HK-2 (cell line): ENCODE results near the gene ROBO1.
A peak's percentile ranks its signal among the peaks of the same experiment; 100 is the strongest.
"Not testable (repeated sequence)": the region's sequence is repeated elsewhere in the genome, so short reads cannot be mapped to it uniquely, and the experiment has no call there.

ENCODE experiments used
- DNase-seq: peaks from one replicate; pipeline ENCODE4 v3.0.0-alpha.2; 2018; ENCODE audit not compliant: unreplicated experiment

ROBO1 gene

DNA sequence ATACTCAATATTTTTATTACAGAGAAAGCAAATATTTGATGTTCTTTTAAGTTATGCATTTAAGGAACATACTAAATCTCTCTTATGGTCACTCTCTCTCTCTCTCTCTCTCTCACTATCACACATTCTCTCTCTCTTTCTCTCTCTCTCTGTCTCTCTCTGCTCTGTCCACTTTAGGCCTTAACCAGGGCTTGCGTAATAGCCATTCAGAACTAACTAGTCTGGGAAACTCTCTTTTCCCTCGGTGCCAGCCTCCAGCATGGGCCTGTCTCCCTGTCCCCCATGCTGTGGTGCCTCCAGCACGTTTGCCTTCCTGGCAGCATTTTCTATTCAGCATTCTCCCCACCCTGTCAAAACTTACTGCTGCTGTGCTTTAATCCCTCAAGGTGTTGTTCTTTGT lies 389.7 kb downstream of the ROBO1 start:
- DNase-seq, result no peak

DNA sequence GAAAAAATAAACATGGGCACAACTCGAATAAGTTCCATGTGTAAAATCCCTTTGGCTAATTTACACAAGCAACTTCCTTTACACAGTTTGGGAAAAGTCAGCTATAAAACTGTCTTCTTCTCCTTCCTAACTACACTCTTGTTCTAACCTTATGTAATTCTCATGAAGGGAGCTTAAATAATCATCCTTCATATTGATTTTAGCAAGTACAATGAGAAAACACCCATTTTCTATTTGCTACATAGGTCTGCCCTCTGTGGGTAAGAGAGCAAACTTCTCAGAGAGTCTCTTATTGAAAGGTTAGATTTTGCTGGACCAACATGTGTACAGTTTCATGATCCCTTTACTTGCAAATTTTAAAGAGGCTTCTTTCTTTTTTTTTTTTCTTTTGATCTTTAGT lies 398.5 kb downstream of the ROBO1 start:
- no peak for DNase-seq

DNA sequence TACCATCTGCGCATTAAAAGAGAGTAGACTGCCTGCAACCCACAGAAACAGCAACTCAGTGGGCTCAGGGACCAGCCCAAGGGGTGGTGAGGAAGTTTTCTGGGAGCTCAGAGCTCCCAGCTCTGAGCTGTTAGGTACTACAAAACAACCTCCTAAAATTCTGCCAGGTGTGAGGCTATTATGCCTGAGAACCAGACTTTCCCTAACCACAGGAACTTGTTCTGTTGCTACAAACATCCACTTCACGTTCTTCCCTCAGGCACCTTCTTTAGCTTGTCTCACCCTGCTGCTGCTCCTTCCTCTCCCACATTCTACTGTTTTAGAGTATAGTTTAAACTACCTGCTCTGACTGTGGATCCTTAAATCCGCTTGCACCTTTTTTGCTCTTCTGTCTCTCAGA lies 399.4 kb downstream of the ROBO1 start:
- peak; percentile 0 for DNase-seq

DNA sequence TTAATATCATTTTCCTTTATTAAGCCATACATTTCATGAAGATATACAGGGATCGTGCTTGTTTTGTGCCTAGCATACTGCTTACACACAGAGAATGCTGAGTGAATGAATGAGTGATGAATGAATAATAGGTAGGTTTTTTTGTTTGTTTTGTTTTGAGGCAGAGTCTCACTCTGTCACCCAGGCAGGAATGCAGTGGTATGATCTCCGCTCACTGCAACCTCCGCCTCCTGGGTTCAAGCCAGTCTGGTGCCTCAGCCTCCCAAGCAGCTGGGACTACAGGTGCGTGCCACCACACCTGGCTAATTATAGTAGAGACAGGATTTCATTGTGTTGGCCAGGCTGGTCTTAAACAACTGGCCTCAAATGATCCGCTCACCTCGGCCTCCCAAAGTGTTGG lies 400.0 kb downstream of the ROBO1 start:
- peak; percentile 1 for DNase-seq

DNA sequence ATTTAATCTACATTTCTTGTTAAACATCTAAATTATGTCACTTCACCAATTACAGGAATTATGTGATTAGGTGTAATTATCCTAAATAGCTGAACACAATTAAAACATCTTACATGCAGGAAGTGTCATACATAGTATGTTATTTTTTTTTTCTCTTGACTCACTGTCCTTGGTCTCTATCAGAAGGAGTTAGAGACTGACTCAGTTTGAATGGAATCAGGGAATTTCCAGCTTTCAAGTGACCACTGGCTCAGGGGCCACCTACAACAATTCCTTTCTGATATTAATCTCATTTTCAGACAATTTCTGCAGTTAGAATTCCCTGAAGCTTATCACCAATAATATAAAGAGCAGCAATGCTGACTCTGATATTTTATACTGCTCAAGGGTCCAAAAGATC lies 400.7 kb downstream of the ROBO1 start:
- DNase-seq, result peak; percentile 1

DNA sequence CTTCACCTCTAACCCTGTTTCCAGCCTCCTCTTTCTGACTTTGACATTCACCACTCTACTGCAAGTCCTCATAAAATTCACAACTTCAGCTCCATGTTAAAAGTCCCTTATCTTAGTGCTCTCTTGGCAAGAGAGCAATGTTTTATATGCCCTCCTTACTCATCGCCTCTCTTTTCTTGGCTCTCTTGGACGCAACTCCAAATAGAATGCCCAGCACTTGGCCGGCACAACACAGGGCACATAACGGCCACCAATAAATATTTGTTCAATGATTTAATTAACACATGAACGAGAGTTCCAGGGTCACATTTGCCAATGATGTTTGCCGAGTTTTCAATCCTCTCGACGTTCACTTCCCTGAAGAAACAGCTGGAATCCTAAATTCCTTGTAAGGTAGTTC lies 401.4 kb downstream of the ROBO1 start:
- DNase-seq, result no peak

DNA sequence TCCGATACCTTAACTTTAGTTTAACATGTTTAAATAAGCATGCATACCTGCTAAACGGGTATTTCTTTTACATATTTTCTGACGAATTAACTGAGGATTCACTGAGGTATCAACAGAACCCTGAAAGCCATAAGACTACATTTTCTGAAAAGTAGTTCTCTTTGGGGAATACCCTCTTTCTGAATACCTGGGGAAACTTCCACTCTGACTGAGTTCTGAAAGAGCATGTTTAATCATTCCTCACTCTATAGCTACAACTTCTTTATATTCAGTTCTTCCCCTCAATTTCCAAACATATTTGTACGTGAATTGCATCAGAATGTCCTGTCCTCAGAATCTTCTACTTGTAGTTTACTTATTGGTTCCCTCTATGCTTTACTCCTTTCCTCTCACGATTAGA lies 403.0 kb downstream of the ROBO1 start:
- DNase-seq, result no peak

DNA sequence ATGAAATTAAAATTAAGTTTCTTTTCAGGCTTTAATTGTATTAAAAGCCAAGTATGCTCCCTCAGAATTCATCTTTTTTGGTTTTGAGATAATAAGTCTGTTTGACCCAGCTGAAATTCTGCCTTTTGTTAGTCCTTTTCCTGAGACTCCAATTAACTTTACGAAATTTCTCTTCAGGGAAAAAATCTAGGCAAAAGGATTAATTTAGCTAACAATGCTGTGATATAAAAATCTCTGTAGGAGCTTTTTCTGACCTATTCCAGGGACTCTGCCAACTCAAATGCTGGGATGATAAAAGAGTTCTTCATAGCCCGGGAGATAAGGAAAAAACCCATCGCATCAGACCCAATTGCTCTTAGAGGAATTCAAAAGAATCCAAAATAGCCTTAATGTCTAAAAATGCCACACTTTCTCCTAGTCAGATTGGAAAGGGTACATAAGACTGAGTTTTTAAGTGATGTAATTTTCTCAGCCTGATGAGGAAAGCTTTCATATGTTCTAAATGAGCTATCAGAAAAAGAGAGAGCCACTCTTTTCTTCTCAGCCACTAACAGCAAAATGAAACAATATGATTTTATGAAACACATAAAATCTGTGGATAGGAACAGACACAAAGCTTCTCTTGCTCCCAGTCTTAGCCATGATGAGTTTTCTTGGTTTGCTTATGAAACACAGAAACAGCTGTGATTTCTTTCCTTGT lies 405.1 kb downstream of the ROBO1 start:
- no peak for DNase-seq

DNA sequence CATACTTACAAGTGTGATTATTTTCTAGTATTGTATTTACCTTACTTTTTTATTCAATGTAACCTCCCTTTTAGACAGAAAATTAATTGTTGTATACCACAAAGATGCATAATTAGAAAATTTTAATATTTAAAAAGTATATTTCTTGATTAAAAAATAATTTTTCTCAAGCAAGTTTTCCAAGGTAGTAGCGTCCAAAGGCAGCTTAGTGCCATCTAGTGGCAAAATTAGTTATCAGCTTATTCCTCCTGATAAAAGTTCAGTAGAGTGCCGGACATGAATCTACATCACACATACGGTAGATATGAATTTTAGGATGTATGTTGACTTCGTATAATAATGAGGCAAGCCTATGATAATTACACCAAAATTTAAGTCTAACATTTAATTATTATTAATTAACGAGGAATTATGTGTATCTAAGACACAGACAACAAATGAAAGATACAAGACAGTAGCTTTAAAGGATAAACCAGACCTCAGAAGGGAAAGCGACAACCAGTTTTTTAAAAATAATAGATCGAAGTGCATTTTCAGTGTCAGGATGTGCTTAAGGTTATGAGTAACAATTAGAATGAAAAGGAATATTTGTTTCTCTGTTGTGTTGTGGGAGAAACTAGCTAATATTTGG lies 405.9 kb downstream of the ROBO1 start:
- DNase-seq, result no peak

DNA sequence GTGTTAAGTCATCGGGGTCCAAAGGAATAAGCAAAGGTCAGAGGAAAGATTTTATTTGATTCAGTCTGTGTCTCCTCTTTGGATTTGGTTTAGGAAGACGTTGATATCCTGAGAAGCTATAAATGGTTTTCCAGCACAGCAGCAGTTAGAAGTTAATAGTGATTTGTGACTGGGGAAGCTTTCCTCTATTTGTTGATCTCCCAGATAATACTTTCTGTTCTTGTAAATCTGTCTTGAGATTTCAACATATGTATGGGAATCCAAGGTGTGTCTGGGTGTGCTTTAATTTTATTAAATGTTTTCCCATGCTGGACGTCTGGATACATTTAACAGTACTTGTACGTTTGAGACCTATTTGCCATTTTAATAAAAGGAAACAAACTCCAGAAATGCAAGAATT lies 409.5 kb downstream of the ROBO1 start:
- DNase-seq, result no peak

DNA sequence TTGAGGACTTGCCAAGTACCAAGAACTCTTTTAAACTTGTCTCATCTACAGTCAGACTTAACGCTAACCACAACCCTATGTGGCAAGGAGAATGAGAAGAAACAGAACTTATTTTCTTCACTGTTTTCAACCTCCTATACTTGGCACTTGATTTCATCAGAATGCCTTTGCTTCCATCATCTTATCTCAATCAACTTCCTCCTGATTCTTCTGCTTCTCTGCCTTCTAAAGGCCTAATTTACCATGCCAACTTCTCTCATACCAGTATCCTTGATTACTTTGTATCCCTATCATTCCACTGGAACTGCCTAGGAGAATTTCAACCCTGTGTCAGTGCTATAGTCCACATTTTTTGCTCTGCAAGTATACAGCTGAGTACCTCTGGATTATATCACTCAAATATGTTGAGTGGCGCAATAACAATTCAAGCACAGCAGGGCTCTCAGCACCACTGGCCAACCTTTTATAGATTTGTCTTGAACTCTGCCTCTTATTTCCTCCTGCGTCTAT lies 413.6 kb downstream of the ROBO1 start:
- no peak for DNase-seq

DNA sequence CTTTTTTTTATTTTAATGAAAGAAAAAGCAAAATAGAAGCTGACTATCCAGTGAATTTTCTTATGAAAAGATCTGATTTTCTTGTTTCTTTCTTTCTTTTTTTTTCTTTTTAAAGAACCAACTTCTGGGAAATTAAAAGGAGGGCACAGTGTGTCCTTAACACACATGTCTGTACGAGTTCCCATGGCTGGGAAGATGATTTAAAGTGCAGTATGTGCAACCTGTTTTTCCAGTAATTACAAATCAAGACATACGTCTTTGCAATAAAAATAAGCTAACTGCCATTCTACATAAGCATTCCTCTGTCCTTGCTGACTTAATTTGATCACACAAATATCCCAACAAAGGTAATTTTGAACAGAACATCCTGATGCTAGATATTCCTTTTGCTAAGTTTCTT lies 416.1 kb downstream of the ROBO1 start:
- no peak for DNase-seq

DNA sequence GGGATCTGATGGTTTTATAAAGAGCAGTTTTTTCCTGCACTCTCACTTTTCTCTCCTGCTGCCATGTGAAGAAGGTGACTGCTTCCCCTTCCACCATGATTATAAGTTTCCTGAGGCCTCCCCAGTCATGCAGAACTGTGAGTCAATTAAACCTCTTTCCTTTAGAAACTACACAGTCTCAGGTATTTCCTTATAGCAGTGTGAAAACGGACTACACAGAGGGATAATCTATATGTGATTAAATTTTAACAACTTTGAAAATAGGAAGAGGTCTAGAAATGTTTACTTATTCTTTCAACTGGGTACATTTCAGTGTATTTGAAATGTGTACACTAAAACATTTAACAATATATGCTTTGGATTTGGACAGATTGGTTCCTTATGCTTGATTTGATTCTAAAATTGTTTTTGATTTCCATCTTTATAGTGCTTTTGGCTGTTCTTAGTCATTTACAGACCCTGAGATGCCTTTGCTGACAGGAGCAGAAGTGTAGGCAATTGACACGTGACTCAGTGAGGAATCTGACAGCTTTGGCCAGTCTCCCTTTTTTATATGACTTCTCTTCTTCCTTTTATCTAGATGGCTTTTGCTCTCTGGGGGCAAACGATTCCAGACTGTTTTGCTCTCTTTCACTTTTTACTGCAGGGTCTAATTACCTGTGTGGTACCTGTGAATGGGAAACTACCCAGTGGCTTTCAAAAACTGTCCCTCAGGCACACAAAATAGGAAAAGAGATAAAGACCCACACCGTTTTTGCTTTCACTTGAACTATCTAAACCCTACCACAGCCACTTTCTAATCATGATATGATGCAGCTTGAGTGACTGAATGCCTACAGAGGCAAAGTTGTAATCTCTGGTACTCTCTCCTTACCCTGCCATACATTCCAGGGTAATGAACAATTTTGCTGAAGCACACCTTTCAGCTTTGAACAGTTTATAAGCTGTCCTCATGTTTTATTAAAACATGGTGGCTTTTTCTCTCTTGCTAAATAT lies 422.6 kb downstream of the ROBO1 start:
- no peak for DNase-seq

DNA sequence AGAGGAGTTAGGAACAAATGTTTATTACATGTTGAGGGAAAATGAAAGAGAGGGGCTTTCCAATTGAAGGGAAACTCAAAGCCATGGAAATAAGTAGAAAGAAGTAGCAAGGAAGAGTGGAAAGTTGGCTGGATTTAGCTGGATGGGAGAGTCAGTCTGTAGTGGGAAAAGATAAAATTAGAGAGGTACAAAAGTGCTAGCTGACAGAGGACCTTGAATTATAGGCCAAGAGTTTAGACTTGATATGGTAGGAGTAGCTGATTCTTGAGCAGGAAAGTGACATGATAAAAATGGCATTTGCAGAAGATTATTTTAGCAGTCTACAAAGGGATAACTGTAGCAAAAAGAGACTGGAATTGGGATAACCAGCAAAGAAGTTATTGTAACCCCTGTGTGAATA lies 425.8 kb downstream of the ROBO1 start:
- no peak for DNase-seq

DNA sequence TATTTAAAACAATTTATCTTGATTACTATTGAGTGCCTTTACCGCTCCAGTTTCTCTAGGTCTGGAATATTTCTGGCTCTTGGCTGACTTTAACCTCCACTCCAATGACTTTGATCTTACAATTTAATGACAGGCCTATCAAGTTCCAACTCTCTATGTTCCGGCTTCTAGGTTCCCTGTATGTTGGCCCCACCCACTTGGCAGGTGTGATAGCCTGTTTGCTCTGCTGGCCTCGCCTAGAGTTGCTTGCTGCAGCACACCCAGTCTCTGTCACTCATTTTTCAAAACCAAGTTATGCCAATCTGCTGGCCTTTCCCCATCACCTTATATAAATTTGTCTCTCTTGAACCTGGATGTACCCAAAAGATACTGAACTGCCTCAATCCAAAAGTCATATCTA lies 428.0 kb downstream of the ROBO1 start:
- no peak for DNase-seq

DNA sequence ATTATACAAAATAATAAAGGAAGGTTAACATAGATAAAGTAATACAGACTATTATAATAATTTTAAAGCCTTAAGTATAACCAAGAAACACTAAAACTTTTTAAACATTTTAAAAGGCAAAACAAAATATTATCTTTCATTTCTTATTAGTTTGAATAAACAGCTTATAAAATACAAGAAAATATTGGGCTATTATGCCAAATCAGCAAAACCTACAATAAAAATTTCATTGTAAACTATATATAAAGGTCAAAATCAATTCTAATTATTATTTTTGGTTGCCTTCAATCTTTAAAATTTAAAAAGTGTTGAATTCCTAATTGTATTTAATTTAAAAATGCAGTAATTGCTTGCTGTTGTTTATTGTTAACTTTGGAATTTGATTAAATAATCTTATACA lies 430.0 kb downstream of the ROBO1 start:
- DNase-seq, result no peak

DNA sequence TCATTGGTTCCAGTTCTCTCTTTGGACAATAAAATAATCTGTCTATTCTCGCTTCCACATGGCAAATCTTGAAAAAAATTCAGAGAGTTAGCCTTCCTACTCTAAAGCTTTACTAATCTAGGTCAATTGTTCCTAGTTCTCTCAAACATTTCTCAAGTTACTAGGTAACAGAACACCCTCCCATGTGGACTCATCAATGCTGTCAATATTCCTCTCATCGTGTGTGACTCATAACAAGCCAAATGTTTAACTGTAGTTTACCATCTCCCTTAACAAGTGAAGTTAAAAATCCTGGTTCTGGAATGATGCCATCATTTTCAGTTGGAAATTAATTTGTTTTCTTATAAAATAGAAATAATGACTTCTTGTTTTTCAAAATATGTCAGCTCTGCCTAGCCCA lies 438.6 kb downstream of the ROBO1 start:
- no peak for DNase-seq

DNA sequence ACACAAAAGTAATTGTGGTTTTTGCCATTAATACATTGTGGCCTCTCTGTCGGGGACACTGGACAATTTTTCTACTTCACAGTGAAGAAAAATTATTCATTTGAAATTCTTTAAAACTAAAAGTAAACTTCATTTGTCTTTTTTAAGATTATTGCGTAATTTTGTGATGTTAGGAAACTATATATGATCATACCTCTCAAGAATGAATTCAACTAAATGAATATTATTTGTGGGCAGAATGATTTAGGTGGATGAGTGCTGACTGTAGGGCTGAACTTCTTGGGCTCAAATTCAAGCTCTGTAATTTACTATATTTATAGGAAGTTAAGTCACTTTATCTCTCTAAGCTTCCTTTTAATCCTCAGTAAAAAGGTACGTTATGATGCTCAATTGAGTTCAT lies 441.2 kb downstream of the ROBO1 start:
- no peak for DNase-seq

DNA sequence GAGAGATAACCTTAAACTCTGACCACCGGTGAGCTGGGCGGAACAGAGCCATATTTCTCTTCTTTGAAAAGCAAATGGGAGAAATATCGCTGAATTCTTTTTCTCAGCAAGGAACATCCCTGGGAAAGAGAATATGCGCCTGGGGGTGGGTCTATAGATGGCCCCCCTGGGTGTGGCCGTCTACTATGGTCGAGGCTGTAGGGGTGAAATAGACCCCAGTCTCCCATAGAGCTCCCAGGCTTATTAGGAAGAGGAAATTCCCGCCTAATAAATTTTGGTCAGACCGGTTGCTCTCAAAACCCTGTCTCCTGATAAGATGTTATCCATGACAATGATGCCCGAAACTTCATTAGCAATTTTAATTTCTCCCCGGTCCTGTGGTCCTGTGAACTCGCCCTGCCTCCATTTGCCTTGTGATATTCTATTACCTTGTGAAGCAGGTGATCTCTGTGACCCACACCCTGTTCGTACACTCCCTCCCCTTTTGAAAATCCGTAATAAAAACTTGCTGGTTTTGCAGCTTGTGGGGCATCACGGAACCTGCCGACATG lies 441.9 kb downstream of the ROBO1 start:
- DNase-seq, result not testable (repeated sequence)

DNA sequence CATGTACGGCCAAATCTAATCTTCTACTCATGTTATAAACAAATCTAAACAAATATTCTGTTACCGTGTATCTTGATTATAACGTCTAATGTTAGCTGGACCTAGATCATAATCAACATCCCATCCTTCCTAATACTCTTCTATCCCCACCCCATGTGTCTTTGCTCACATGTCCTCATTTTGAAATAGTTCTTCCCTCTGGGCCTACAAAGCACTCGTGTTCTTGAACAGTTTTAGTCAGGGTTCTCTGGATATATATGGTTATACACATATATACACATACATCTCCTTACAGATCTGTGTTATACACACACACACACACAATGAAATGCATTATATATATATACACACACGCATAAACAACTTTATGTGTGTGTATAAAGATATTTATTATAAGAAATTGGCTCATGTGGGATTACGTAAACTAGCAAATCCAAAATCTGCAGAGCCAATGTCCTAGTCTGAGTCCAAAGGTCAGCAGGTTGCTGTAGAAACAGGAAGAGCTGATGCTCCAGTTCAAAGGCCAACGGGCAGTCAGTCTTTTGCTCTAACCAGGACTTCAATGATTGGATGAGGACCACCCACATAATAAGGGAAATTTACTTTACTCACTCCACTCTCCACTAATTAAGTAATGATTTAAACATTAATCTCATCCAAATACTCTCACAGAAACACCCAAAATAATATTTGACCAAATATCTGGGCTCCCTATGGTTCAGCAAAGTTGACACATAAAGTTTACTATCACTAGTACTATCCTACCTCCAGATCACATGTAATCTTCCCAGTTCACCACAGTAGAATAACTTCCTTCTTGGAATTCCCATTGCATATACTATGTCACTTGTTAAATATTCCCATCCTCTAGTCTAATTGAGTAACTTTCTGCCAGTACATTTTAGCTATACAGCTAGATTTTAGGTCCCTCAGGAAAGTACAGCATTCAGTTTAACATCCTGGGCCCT lies 450.0 kb downstream of the ROBO1 start:
- DNase-seq, result no peak

DNA sequence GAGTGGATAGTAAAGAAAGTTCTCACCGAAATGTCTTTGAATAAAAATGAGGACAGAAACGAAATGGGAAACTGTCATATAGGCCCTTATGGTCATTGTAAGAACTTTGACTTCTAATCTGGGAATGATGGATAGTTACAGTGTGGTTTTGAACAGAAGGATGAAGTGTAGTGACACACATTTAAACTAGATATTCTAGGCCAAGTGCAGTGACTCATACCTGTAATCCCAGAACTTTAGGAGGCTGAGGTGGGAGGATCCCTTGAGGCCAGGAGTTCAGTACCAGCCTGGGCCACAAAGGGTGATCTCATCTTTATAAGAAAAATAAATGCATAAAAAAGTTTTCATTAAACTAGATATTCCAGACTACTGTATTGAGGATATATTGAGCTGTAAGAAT lies 452.8 kb downstream of the ROBO1 start:
- DNase-seq, result no peak
